GM23248 (cell line): Measurements from ENCODE around the gene SLC25A51.

Experiments used
- EZH2 ChIP-seq: fragments of 200-600 bp; sonication (generic); IDR thresholded peaks from 2 replicates; pipeline ENCODE4 v1.6.1; 2018; ENCODE audit warnings: antibody characterized with exemption, mild to moderate bottlenecking; ENCODE audit not compliant: insufficient read depth, poor library complexity, severe bottlenecking
- EZH2phosphoT487 ChIP-seq: fragments of 200-600 bp; sonication (generic); IDR thresholded peaks from 2 replicates; pipeline ENCODE4 v1.6.1; 2018; ENCODE audit warnings: antibody characterized with exemption, moderate library complexity, mild to moderate bottlenecking, low read depth; ENCODE audit not compliant: insufficient read depth

GRCh38 chr9:37946041-37946440, 42.1 kb upstream of the SLC25A51 start:
- no peak for TF ChIP-seq EZH2
- TF ChIP-seq EZH2phosphoT487: no peak
